NB4 (cell line): ENCODE data around the gene UQCC2.
A peak's percentile ranks its signal among the peaks of the same experiment; 100 is the strongest.

Source experiments
- POLR2A ChIP-seq: IDR thresholded peaks from 2 replicates; pipeline ENCODE4 v1.6.1; 2011; ENCODE audit warnings: mild to moderate bottlenecking; ENCODE audit not compliant: insufficient read length; ENCODE audit errors: extremely low read depth
- TF ChIP-seq, protein P1 (sequence below): IDR thresholded peaks from one replicate; pipeline ENCODE4 v1.5.1; 2012; ENCODE audit warnings: low read depth, low read length

DNA sequence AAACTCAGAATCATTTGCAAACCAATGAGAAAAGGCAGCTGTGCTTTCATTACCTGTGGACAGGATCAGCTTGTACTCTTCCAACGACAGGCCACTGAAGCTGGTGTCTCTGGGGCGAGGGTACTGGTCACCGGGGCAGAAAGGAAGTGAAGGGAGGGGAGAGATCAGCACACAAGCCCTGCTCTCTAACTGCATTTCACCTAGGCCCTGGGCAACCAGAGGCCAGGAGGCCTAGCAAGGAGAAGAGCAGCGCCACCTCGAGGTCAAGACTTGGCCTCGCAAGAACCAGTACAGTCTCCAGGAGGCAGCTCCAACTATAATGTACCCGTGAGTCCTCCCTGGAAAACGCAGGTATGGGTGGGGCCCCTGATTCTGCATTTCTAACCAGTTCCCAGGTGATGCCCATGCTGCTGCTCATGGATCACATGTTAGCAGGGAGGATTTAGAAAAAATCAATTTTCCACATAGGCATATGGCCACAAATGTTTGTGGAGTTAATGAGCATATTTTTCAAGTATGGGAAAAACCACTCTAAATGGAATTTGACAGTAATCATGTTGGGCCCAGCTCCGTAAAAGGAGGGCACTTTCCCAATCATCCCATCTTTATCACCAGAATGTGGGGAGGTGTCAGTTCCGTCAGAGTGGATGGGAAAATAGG is 11.0 kb downstream of the UQCC2 start:
- TF ChIP-seq POLR2A = no peak
- TF ChIP-seq, protein P1, sequence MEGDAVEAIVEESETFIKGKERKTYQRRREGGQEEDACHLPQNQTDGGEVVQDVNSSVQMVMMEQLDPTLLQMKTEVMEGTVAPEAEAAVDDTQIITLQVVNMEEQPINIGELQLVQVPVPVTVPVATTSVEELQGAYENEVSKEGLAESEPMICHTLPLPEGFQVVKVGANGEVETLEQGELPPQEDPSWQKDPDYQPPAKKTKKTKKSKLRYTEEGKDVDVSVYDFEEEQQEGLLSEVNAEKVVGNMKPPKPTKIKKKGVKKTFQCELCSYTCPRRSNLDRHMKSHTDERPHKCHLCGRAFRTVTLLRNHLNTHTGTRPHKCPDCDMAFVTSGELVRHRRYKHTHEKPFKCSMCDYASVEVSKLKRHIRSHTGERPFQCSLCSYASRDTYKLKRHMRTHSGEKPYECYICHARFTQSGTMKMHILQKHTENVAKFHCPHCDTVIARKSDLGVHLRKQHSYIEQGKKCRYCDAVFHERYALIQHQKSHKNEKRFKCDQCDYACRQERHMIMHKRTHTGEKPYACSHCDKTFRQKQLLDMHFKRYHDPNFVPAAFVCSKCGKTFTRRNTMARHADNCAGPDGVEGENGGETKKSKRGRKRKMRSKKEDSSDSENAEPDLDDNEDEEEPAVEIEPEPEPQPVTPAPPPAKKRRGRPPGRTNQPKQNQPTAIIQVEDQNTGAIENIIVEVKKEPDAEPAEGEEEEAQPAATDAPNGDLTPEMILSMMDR = peak; percentile 77
